OCI-LY1 (cell line): ENCODE results near the gene GPR143.

Source experiments
- EZH2 ChIP-seq: fragments of 200-600 bp; sonication (generic), shearing (Covaris generic); IDR thresholded peaks from 2 replicates; pipeline ENCODE4 v1.8.0; 2017; ENCODE audit warnings: borderline replicate concordance, mixed run types, mild to moderate bottlenecking, antibody characterized with exemption, low read length, moderate library complexity, mixed read lengths
- TF ChIP-seq, protein P1 (sequence below): fragments of 200-600 bp; sonication (generic), shearing (Covaris generic); IDR thresholded peaks from 2 replicates; pipeline ENCODE4 v1.5.1; 2017; ENCODE audit warnings: mild to moderate bottlenecking, antibody characterized with exemption, low read length, moderate library complexity, mixed read lengths

DNA sequence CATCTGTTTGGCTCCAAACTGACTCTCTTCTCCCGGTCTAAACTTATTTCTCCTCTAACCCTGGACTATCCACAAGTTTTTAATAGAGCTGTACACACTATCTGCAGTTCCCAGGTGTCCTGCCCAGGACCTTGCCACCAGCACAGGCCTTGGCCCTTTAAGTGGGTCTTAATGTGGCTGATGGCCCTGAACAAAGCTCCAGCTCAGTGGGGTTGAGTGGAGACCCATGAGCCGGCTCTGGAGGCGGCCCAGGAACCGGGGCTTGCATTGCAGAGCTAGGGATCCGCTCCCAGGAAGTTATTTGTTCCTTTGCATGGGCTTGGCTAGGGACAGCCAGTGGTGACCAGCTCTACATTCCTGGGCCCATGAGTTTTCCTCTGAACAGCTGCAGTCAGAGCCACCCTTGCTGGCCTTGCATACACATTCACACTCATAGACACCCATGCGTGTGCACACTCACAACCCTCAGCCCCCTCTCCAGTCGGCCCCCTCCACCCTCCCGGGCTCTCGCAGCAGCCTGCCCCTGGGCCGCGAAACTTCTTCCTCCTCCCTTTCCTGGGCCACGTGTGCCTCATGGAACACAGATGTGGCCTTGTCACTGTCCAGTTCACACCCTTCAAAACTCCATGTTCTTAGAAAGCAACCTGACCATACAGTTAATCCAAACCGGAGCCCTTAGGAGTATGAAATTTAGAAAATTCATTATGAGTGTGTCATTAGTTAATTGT, 58.2 kb downstream of the GPR143 start:
- TF ChIP-seq, protein P1, sequence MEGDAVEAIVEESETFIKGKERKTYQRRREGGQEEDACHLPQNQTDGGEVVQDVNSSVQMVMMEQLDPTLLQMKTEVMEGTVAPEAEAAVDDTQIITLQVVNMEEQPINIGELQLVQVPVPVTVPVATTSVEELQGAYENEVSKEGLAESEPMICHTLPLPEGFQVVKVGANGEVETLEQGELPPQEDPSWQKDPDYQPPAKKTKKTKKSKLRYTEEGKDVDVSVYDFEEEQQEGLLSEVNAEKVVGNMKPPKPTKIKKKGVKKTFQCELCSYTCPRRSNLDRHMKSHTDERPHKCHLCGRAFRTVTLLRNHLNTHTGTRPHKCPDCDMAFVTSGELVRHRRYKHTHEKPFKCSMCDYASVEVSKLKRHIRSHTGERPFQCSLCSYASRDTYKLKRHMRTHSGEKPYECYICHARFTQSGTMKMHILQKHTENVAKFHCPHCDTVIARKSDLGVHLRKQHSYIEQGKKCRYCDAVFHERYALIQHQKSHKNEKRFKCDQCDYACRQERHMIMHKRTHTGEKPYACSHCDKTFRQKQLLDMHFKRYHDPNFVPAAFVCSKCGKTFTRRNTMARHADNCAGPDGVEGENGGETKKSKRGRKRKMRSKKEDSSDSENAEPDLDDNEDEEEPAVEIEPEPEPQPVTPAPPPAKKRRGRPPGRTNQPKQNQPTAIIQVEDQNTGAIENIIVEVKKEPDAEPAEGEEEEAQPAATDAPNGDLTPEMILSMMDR, result no peak
- TF ChIP-seq EZH2, result no peak
